Hematopoietic multipotent progenitor cell treated with erythropoietin and hydrocortisone succinate and interleukin-3 and kit ligand, for 8 days (in vitro differentiated cells): ENCODE measurements around the gene ADRA1B.
"Not testable (repeated sequence)": the region's sequence is repeated elsewhere in the genome, so short reads cannot be mapped to it uniquely, and the experiment has no call there.

Source experiments
- DNase-seq: peaks from one replicate; pipeline ENCODE4 v3.0.0-alpha.2; 2015

The ADRA1B gene

DNA sequence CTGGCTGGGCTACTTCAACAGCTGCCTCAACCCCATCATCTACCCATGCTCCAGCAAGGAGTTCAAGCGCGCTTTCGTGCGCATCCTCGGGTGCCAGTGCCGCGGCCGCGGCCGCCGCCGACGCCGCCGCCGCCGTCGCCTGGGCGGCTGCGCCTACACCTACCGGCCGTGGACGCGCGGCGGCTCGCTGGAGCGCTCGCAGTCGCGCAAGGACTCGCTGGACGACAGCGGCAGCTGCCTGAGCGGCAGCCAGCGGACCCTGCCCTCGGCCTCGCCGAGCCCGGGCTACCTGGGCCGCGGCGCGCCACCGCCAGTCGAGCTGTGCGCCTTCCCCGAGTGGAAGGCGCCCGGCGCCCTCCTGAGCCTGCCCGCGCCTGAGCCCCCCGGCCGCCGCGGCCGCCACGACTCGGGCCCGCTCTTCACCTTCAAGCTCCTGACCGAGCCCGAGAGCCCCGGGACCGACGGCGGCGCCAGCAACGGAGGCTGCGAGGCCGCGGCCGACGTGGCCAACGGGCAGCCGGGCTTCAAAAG, 55.7 kb downstream of the ADRA1B start:
- no peak for DNase-seq

DNA sequence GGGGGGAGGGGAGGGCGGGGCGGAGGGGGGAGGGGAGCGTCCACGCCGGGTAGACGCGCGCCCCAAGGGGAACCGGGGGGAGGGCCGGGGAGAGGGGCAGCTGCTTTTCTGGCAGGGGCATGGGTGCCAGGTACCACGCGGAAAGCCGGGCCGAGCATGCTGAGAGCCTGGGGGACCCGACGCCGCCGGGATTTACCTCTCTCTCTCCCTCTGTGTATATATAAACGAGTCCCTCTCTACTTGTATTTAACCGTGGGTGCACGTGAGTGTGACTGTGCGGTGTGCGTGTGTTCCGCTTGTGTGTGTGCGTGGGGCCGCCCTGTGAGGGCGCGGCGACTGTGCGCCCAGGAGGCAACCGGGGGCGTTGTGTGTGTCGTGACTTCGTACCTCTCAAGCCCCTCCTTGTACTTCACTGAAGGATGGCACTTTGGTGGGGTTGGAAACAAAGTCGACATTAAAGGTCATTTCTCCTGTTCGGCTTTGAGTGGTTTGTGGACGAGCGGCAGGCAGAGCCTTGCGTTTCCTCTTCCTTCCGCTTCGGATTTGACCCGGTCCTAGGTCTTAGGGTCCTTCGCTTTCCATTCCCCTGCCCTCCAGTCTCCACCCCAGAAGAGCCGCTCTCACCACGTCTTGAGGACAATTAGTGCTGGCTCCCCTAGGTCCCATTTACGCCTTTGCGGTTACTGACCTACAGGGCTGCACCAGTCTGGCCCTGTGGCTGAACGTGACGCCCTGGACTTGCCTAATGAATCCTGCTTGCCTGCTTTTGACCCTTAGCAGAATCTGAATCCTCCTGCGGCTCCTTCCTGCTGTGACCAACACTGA, 56.5 kb downstream of the ADRA1B start:
- no peak for DNase-seq

DNA sequence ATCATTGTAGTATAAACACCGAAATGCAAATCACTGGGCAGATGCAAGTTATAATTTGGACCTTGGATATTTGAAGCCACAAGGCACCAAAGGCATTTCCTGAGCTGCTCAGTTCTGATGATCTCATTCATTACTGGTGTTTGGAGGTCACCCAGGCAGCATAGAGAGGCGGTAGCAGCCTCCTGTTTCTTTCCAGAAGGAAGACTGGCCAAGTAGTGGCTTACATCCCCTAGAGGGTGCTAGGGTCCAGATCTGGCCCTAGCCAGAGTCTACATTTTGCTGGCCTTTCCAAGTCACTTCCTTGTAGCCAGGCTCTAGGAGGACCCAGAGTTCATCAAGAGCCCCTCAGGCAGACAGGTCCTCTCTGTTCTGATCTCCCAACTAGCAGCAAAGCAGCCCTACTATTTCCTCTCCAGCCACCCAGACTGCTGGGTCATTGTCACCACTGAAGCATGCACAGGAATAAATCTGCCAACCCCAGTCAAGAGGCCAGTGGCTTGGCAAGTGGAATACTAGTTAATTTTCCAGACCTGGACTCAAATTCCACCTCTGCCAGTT, 59.3 kb downstream of the ADRA1B start:
- DNase-seq: no peak

DNA sequence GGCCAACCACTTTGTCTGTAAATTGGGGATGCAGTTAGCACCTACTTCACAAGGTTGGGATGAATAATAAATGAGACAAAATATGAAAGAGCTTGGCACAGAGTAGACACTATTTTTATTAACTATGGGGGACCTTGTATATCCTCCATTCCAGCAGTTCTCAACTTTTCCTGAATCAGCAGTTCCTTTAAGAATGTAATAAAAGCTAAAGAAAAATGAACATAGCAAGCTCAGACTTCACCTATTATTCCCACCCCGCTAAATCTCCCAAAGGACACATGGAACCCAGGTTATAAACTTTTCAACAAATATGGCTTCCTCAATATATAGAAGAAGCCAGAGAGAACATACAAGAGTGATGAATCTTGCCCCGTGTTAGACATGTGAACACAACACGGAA, 60.6 kb downstream of the ADRA1B start:
- DNase-seq: no peak

DNA sequence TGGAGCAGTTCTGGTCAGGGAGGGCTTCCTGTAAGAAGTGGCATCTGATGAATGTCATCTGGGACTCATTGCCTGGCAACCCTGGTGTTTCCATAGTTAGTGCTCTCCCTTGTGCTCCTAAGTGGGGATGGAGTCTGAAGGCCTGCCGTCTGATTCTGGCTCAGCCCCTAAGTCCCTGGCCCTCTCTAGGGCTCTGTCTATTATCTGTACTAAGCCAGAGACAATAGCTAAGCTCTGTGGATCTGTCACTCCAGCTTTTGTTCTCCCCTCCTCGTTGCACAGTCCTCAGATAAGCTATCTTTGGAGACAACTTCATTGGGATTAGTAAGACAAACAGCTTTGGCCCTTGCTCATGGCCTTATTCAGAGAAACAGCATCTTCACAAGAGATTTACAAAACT, 62.1 kb downstream of the ADRA1B start:
- no peak for DNase-seq

DNA sequence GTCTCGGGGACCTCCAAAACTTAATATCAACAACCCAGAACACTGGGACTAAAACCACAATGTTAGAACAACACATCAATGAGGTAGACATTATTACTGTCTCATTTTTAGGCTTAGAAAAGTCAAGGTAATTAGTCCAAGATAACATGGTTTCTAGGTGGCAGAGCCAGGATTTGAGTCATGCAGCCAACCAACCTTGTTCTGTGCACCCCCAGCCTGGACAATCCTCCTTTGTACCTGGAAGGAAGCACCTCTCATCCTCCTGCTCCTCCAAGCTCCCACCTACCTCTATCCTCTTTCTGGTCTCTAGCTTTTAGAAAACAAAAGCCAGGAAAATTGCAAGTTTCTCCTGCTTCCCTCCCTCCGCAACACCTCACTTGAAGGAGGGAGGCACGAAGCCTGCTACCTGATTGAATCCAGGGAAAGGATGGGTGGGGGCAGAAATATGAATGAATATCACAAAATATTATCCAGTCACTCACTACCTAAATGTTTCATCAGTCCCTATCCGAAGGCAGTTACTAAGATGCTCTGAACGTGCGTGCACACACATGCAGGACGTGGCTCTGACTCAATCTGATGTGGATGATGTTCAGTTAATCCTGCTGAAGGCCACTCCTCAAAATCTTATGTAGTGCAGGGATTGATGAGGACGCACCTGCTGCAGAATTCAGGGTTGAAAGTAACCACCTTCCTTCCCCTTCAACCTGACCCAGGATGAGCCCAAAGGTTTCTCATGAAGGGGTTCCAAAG, 66.3 kb downstream of the ADRA1B start:
- DNase-seq: no peak

DNA sequence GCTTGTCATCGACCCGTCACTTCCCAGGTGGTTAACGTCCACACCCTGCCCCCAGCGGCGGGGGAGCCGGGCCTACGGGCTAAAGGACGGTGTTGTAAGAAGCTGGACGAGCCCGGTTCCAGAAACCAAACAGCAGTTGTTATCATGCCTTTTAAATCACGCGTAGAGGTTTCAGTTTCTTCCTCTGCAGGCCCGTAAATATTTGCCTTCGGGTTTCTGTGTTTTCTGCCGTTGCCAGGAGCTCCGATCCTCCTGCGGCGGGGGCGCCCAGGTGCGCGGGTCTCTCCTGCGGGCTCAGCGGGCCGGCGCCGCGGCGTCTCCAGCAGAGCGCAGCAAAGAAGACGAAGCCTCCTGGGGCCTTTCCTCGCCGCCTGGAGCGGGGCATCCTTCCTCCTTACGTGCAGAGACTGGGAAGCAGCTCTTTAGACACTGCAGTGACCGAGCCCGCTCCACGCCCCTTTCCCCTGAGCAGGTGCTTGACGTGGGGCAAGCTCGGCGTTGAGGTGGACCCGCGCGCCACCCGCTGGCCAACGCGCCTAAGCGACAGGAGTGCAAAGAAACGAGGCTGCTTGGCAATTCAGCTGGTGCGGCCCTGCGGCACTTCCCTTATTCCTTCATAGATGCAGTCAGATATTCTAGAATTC, 70.9 kb downstream of the ADRA1B start:
- DNase-seq: peak; percentile 50

DNA sequence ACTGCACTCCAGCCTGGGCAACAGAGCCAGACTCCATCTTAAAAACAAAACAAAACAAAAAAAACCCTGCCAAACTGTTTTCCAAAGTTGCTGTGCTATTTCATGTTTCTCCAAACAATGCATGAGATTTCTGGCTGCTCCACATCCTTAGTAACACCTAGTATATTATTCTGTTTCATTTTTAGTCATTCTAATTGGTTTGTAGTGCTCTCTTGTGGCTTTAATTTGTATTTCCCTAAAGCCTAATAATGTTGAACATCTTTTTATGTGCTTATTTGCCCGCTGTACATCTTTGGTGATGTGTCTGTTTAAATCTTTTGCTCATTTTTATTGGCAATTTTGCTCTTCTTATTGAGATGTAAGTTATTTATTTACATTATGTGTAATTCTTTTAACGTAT, 74.2 kb downstream of the ADRA1B start:
- DNase-seq: no peak

DNA sequence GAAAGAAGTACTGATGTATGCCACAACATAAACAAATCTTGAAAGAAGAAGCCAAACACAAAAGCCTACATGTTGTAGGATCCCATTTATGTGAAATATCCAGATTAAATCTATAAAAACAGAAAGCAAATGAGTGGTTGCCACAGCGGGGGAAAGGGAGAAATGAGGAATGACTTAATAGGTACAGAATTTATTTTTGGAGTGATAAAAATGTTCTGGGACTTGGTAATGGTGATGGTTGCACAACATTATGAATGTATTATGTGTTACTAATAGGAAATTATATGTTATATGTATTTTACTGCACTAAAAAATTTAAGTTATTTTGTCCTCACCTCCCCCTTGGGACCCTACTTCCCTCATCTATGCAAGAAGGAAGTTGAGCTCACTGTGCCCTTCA, 76.3 kb downstream of the ADRA1B start:
- no peak for DNase-seq

DNA sequence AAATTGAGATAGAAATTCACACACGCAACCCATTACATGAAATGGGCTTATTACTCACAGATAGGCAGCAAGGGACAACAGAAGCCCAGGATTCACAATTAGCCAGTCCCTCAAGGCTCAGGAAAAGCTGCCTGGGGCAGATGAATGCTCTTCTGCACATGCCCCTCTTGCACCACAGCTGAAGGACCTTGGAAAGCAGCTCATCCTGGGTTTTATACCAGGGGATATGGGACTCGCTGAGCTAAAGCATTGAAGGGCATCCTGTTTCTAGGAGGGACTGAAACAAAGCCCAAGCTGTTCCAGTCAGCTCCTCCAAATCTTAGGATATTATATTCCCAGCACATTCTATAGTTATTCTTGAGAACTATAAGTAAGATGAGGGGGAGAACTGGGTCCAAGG, 76.9 kb downstream of the ADRA1B start:
- DNase-seq: no peak

DNA sequence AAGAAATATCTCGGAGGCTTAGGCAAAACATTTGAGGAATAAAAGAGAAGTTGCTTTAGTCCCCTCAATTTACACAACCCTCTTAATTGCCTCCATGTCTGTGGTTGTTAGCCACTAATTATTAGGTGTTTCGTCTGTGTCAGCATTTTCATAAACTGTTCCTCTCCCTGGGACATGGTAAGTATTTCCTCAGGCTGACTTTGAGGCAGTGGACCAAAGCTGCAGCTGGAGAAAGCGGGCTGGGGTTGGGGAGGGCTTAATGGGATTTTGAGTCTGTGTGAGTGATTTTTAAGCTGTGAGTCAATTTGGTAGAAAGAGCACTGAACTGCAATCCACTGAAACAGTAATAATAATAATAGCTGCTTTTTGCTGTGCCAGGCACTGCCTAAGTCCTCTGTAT, 79.6 kb downstream of the ADRA1B start:
- no peak for DNase-seq

DNA sequence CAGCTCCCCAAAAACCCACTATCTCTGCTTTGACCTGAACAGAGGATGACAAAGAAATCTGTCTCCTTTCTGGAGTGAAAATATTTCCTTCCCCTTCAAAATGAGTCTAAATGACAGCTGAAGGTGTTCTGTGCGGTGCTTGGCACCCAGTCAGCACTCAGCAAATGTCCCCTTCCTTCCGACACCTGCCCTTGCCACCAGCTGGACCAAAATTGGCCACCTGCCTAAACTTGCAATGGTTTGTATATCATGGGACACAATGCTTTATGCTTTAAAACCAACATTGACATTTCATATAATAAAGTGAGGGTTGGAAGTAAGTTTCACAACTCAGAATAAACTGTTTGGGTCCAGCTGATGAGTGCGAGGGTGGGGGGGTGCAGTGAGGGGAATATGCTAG, 85.2 kb downstream of the ADRA1B start:
- DNase-seq: no peak

DNA sequence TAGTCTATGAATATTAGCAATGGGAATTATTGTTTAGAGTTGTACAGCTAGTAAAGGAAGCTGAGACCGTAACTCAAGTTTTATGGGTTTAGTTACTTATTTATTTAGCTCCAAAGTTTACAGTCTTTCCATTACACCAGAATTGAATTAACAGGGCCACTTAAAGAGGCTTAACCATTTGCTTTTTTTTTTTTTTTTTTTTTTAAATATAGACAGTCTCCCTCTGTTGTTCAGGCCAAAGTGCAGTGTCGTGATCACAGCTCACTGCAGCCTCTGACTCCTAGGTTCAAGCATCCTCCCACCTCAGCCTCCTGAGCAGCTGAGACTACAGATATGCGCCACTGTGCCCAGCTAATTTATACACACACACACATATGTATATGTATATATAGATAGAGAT, 91.2 kb downstream of the ADRA1B start:
- no peak for DNase-seq

DNA sequence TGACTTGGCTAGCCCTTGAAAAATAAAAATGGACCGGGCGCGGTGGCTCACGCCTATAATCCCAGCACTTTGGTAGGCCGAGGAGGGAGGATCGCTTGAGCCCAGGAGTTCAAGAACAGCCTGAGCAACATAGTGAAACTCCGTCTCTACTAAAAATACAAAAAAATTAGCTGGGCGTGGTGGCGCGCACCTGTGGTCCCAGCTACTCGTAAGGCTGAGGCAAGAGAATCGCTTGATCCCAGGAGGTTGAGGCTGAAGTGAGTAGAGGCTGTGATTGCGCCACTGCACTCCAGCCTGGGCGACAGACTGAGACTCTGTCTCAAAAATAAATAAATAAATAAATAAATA, 92.2 kb downstream of the ADRA1B start:
- DNase-seq: not testable (repeated sequence)

DNA sequence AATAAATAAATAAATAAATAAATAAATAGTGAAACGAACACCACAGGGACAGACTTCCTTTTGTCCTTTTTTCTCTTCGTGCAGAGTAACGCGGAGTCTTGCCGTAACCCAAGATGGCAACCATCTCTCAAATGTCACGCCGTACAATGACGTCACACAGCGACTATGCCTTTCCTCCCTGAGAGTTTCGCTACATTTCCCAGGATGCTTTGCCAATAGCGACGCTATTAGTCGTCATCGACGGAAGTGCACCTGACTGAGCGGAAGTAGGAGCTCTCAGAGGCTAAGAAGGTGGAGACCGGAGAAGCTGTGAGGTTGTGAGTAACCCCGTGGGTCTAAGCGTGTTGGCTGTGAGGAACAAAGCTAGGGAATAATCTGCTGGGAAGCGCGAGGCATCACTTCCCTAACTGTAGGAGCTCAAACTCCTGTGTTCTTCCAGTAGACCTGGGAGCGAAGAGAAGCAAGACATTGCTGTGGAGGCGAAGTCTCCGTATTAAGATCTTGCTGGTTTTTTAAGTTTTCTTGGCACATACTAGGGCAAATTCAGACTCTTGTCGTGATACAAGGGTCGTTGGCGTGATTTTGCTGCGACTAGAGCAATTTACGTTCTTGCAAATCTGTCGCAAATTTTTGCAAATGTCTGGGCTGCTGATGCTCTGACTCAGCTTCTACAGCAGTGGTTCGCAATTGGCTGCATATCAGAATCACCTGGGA, 92.8 kb downstream of the ADRA1B start, which contains the start of gene TTC1:
Gene TTC1, plus strand, starts transcription at position 263 of the 714 bp plus-strand sequence. CDS start 1,390 bp downstream, outside the sequence.
- peak; percentile 100 for DNase-seq

DNA sequence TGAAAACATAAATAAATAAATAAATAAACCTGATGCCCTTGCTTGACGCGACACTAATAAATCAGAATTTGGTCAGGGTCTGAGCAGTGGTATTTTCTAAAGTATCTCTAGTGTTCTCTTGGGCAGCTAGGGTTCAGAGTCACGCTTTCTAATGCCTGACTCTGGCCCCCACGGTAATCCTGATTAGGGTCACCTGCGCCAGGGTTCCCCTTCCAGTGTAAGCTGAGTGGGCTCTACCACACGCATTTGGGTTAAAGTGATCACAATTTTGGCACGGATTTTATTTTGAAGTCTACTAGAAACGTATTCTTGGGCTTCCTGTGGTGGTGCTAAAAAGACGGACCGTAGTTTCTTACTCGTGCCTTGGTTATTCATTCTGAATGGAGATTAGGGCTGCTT, 93.3 kb downstream of the ADRA1B start:
- DNase-seq: no peak

DNA sequence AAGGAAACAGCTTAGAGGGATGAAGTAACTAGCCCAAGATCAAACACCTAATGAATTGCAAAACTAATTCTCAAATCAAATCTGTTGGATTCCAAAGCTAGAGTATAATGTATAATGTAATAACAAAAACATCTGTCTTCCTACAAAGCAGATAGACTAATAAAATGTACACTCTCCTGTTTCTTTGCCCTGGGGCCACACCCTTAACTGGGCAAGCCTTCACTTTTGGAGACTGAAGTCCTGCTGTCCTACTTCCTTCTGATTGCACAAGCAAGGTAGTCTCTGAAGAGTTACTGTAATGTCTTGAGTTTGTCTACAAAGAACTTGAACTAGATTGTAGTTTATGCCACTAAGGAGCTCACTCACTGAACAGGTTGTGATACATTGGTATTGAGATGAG, 95.2 kb downstream of the ADRA1B start:
- DNase-seq: no peak

DNA sequence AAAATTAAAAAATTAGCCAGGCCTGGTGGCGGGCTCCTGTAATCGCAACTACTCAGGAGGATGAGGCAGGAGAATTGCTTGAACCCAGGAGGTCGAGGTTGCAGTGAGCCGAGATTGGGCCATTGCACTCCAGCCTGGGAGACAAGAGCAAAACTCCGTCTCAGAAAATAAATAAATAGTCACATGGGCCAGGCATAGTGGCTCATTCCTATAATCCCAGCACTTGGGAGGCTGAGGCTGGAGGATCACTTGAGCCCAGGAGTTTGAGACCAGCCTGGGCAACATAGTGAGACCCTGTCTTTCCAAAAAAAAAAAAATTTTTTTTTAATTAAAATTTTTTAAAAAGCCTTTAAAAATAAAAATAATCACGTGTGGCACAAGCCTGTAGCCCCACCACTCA, 97.9 kb downstream of the ADRA1B start:
- not testable (repeated sequence) for DNase-seq

DNA sequence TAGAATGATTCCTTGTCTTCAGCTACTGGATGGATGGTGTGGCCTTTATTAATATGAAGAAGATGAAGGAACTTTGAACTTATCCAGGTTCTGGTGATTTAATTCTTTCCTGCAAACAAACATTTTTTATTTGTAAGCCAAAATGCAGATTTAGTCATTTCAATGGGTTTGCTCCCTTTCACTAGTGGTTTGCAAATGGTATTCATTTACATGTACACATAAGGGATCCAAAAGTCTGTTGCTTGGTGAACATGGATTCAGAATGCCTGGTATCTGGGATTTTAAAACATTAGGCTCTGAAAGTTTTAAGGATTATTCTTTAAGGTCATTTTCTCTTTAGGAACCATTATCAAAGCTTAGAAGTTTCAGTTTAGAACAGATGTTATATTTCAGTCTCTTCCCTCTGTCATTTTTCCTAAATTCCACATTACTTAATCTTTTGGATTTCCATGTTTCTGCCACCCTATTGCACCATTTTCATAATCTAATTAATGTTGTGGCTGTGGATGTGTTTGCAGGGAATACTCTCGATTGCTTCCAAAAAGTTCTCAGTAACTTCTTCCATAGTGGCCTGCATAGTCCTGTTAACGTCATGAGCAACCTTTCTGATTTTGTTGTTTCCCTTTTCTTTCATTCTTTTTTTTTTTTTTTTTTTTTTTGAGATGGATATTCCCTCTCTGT, 102.8 kb downstream of the ADRA1B start:
- no peak for DNase-seq

DNA sequence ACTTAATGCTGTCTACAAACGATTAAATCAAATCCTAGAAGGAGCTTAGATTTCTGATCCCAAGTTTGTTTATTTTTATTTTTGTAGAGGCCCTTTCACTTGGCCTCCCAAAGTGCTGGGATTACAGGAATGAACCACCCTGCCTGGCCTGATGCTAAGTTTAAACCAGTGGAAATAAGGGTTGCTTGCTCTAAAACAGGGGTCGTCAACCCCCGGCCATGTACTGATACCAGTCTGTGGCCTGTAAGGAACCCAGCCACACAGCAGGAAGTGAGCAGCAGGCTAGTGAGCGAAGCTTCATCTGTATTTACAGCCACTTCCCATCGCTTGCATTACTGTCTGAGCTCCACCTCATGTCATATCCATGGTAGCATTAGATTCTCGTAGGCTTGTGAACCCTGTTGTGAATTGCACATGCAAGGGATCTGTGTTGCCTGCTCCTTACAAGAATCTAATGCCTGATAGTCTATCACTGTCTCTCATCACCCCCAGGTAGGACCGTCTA, 104.0 kb downstream of the ADRA1B start:
- no peak for DNase-seq

DNA sequence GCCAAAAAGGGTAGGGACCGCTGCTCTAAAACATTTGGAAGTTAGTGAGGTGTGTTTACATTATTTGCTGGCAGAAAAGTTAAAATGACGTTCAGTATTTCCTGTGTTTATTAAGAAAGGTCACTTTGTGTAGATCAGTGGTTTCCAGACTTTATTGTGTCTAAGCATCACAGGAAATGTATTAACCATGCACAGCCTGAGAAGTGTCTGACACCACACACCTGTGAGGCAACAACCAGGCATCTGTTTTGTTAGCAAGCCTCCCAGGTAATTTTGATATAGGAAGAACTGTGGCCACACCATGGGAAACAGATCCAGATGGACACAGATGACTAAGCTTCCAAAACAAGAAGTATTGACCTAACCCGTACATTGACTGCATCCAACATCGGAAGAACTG, 104.7 kb downstream of the ADRA1B start:
- DNase-seq: no peak
